ENCODE measurements around the gene OR1J4. TPM values are rescaled to one million over a fixed set of nuclear protein-coding genes. Genes with fewer than 3 reads are reported as not detected.

Gene OR1J4
- total RNA-seq, 1 experiment from 2014 or later, result not detected

DNA sequence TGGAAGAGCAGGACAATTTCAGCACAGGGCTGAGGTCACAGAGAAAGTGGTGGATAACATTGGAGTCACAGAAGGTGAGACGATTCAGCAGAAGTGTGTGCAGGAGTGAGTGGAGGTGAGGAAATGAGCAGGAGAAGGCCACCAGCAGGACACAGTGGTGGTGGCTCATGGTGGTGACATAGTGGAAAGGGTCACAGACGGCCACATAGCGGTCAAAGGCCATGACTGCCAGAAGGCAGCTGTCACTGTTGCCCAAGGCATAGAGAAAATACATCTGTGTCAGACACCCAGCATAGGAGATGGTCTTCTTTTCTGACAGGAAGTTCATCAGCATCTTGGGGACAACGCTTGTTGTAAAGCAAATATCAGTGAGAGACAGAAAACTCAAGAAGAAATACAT is 49.0 kb downstream of the OR1J4 start:
- DNase-seq (ENCODE audit: extremely low read depth, low read depth), result no peak

Other genes with a start within 250 kb of the OR1J4 start
- 1.5 and 1.9 TPM in 2 replicates for gene PTGS1, start 148.1 kb upstream of the OR1J4 start, total RNA-seq (2014; rRNA removed; shearing (Covaris generic))
- not detected in 2 replicates for gene OR1J1, start 41.2 kb upstream of the OR1J4 start, total RNA-seq (2014; rRNA removed; shearing (Covaris generic))
- gene OR1J2, start 8.3 kb upstream of the OR1J4 start, total RNA-seq (2014; rRNA removed; shearing (Covaris generic)), result 0.22 TPM in 1 of 2 replicates, not detected in the other
- not detected in 2 replicates for gene OR1N1, start 8.2 kb downstream of the OR1J4 start, total RNA-seq (2014; rRNA removed; shearing (Covaris generic))
- gene OR1N2, start 34.0 kb downstream of the OR1J4 start, total RNA-seq (2014; rRNA removed; shearing (Covaris generic)), result not detected in 2 replicates
- gene OR1L8, start 64.2 kb downstream of the OR1J4 start, total RNA-seq (2014; rRNA removed; shearing (Covaris generic)), result 0.27 TPM in 1 of 2 replicates, not detected in the other
- not detected in 2 replicates for gene OR1Q1, start 95.6 kb downstream of the OR1J4 start, total RNA-seq (2014; rRNA removed; shearing (Covaris generic))
- gene OR1B1, start 138.5 kb downstream of the OR1J4 start, total RNA-seq (2014; rRNA removed; shearing (Covaris generic)), result not detected in 2 replicates
- not detected in 2 replicates for gene OR1L1, start 142.6 kb downstream of the OR1J4 start, total RNA-seq (2014; rRNA removed; shearing (Covaris generic))
- not detected in 2 replicates for gene OR1L3, start 156.0 kb downstream of the OR1J4 start, total RNA-seq (2014; rRNA removed; shearing (Covaris generic))
- gene OR1L4, start 204.8 kb downstream of the OR1J4 start, total RNA-seq (2014; rRNA removed; shearing (Covaris generic)), result not detected in 2 replicates
- gene OR1L6, start 223.2 kb downstream of the OR1J4 start, total RNA-seq (2014; rRNA removed; shearing (Covaris generic)), result not detected in 2 replicates

Measured in NCI-H460 (cell line).